Activated T-helper 9 cell treated with anti-CD3 and anti-CD28 coated beads, Interleukin-2, amount 50 U/mL, for 16 hours (primary cell): Measurements from ENCODE around the gene LGALS1.

Experiments used
- DNase-seq: peaks from one replicate; pipeline ENCODE4 v3.0.0-alpha.2; 2020; ENCODE audit warnings: low read depth

Gene LGALS1

DNA sequence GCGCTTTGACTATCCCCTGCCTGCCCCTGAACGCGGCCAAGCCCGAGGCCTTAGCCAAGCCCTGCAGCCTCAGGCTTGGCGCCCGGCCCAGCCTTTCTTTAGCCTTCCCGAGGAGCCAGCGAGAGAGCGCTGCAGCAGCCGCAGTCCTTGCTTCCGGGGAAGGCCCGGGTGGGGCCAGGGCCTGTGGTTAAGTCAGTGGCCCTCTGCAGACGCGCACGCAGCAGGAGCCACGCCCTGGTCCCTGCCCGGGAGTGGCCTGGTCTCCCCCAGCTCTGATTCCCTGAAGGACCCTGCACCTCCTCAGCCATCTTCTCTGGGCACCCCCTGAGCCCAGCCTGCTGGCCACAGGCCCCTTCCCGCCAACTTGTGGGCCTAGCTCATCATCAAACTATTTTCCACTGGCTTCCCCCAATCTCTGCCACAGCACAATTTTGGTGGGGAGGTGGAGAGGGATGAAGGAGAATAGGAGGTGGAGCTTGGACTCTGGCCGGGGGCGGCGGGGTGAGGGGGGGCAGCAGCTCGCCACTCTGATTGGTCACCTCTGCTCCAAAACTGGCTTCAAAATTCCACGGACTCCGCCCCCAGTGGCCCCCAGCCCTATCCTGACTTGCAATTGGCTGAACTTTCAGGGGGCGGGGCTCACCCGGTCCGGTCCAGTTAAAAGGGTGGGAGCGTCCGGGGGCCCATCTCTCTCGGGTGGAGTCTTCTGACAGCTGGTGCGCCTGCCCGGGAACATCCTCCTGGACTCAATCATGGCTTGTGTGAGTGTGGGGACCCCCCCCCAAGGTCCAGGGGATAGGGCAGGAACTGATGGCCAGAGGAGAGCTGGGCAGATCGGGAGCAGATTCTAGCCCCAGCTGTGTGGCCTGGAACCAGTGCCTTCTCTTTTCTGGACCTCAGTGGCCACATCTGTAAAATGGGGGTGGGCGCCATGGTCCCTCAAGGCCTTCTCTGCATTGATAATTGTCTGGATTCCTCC, at the start of gene LGALS1:
LGALS1 (plus strand) TSS at position 686 of the 979 bp plus-strand sequence; CDS start at position 753, 67 bp downstream.
- peak; percentile 45 for DNase-seq

- no peak for DNase-seq
Observed at GRCh38 chr22:37625737-37626136, 49.7 kb upstream of the LGALS1 start.

GRCh38 chr22:37626144-37626543, 49.3 kb upstream of the LGALS1 start:
- no peak for DNase-seq

GRCh38 chr22:37626556-37627075, 48.8 kb upstream of the LGALS1 start:
- no peak for DNase-seq

DNA sequence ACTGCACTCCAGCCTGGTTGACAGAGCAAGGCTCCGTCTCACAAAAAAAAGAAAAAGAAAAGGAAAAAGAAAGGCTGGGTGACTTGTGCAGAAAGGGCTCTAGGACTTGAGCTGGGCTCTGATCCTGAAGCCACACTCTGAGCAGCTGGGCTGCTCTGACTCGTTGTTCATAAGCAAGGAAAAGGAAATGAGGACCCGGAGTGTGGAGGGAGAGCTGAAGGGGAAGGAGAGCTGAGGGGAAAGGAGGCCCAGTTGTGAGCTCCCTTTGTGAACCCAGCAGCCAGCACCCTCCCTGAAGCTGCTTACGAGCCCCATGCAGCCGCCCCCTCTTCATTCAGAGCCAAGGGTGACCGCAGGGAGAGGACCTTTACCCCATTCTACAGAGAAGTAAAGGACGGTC, 48.3 kb upstream of the LGALS1 start:
- no peak for DNase-seq

GRCh38 chr22:37627545-37627944, 47.9 kb upstream of the LGALS1 start:
- no peak for DNase-seq

- DNase-seq: no peak
Observed at GRCh38 chr22:37628830-37629229, 46.6 kb upstream of the LGALS1 start.

DNA sequence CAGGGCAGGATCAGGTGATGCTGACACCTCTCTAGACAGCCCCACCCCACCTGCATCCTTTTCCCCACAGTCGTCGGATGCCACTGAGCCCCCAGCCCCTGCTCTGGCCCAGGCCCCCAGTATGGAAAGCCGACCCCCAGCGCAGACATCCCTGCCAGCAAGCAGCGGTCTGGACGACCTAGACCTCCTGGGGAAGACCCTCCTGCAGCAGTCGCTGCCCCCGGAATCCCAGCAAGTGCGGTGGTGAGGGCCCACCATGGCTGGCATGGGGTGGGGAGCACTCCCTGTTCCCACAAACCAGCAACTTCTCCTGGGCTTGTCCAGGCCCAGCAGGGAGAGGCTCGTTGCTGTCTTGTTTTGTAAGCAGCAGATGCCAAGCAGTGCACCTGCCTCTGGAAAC, 45.5 kb upstream of the LGALS1 start:
- DNase-seq: no peak

DNA sequence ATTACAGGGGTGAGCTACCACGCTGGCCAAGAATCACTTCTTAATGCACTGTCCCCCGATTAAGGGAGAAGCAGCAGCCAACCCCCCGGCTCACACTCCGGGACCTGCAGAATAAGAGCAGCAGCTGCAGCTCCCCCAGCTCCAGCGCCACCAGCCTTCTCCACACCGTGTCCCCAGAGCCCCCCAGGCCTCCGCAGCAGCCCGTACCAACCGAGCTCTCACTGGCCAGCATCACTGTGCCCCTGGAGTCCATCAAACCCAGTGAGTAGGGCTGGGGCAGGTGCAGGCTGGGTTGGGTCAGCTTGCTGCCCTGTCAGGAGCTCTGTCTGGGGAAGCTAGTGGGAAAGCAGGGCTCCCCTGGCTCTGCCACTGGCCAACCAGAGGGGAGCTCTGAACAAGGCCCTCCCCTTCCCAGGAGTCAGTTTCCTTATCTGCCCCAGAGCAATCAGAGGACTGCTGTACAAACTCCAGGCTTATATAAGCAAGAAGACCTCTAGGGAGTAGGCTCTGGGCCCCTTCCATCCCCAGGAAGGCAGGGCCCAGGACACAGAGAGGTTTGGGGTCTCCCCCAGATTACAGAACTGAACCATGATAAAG, 44.5 kb upstream of the LGALS1 start:
- DNase-seq: no peak

DNA sequence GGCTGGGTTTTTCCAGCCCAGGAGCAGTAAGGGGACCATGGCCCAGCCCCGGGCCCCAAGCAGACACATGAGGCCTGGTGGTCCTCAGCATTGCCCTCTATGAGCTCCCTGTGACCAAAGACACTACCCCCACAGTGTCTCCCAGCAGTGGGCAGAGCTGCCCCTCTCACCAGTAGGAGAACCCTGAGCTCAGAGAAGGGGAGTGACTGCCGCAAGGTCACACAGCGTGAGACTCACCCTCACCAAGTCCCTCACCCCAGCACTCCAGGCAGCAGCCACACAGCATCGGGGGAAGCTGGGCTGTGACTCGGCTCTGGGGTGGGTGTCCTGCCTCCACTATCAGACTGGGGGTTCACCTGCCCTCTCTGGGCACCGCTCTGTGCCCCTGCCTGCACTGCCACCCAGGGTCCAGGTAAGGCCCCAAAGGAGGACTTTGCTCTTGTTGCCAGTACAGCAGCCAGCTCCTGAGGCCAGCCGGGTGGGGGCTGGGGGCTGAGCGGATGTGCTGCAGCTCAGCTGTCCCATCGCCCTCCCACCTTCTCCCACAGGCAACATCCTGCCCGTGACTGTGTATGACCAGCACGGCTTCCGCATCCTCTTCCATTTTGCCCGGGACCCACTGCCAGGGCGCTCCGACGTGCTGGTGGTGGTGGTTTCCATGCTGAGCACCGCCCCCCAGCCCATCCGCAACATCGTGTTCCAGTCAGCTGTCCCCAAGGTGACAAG, 43.8 kb upstream of the LGALS1 start:
- DNase-seq: no peak

GRCh38 chr22:37632174-37633088, 43.0 kb upstream of the LGALS1 start:
- DNase-seq: no peak

DNA sequence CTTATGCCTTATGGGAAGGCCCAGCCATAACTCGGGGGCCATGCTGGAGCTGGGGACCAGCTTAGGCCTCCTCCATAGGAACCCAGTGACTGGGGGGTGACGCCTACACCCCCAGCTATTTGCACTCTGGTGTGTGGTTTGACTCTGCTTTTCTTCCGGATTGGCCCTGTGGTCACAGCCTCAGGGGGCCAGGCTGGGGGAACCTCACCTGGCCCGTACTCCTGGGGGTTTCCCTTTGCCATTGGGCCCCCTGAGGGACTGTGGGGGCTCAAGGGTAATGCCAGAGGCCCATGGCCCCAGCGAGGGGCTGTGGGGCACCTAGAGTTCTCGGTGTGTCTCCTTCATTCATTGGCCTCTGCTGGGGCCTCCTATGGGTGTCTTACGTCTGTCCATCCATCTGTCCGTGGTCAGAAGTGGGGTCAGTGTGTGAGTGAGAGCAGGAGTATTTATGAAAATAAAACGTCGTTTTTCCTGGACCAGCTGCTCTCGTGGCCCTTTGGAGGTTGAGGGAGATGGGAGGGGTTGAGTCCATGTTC, 42.3 kb upstream of the LGALS1 start:
- DNase-seq: no peak

- DNase-seq: no peak
Observed at GRCh38 chr22:37633625-37634416, 41.6 kb upstream of the LGALS1 start.

- DNase-seq: no peak
Observed at GRCh38 chr22:37634417-37634924, 41.0 kb upstream of the LGALS1 start.

GRCh38 chr22:37635157-37635556, 40.3 kb upstream of the LGALS1 start:
- no peak for DNase-seq

GRCh38 chr22:37636186-37636948, 39.1 kb upstream of the LGALS1 start:
- no peak for DNase-seq

- DNase-seq: no peak
Observed at GRCh38 chr22:37636949-37637273, 38.5 kb upstream of the LGALS1 start.

DNA sequence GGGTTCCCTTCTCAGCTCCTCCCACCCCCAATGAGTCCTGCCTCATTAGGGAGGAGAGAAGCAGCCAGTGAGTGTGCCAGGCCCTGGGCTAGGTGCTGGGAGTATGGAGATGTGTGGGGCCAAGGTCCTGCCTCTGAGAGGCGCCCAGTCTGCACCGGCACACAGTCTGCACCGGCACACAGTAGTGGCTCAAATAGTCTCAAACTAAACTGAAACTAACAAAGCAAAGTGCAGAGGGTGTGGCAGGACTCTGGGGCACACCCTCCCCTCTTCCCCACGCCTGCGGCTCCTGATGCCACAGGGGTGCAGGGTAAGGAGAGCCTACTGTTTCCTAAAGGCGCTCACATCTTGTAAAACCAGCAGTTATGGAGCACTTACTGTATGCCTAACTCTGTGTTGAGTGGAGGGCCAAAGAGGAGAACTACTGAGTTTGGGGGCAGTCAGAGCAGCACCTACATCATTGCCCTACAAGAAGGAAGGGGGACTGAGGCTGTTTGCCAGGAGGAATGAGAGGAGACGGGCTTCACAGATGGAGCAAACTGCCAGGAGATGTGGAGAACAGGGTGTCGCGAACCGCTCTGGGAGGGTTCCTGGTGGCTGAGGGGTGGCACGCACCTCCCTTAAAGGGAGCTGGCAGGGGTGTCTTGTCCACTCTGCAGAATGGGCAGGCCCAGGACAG, 36.9 kb upstream of the LGALS1 start:
- DNase-seq: no peak
